ENCODE data around the gene NRXN2.

The NRXN2 gene

GRCh38 chr11:64723117-64723906 lies at the start of gene NRXN2:
NRXN2 (minus strand) TSS chr11:64723197; CDS start chr11:64713699, 9,498 bp downstream.
- DNase-seq, result peak; percentile 93

GRCh38 chr11:64772303-64773018 lies 49.5 kb upstream of the NRXN2 start:
- DNase-seq, result no peak

- no peak for DNase-seq
Observed at GRCh38 chr11:64771861-64772260, 48.9 kb upstream of the NRXN2 start.

GRCh38 chr11:64770120-64770519 lies 47.1 kb upstream of the NRXN2 start:
- DNase-seq, result no peak

- DNase-seq, result no peak
Observed at GRCh38 chr11:64769283-64769682, 46.3 kb upstream of the NRXN2 start.

- DNase-seq, result no peak
Observed at GRCh38 chr11:64768300-64768694, 45.3 kb upstream of the NRXN2 start.

- DNase-seq, result peak; percentile 95
Observed at GRCh38 chr11:64767344-64768299, 44.6 kb upstream of the NRXN2 start.

GRCh38 chr11:64766881-64767280 lies 43.9 kb upstream of the NRXN2 start:
- no peak for DNase-seq

GRCh38 chr11:64765851-64766665 lies 43.1 kb upstream of the NRXN2 start:
- DNase-seq, result no peak

- DNase-seq, result no peak
Observed at GRCh38 chr11:64765291-64765850, 42.4 kb upstream of the NRXN2 start.

- no peak for DNase-seq
Observed at GRCh38 chr11:64764753-64765152, 41.8 kb upstream of the NRXN2 start.

- no peak for DNase-seq
Observed at GRCh38 chr11:64764040-64764611, 41.1 kb upstream of the NRXN2 start.

- DNase-seq, result no peak
Observed at GRCh38 chr11:64763526-64764039, 40.6 kb upstream of the NRXN2 start.

GRCh38 chr11:64762674-64763525 lies 39.9 kb upstream of the NRXN2 start:
- DNase-seq, result no peak

GRCh38 chr11:64762277-64762673 lies 39.3 kb upstream of the NRXN2 start:
- DNase-seq, result no peak

GRCh38 chr11:64760759-64761420 lies 37.9 kb upstream of the NRXN2 start:
- no peak for DNase-seq

GRCh38 chr11:64759722-64760719 lies 37.0 kb upstream of the NRXN2 start, which contains the start of gene PYGM:
PYGM (minus strand) TSS chr11:64759974; CDS start chr11:64759898, 76 bp downstream.
- no peak for DNase-seq

GRCh38 chr11:64759131-64759721 lies 36.2 kb upstream of the NRXN2 start:
- DNase-seq, result no peak

All from activated CD8-positive, alpha-beta memory T cell treated with anti-CD3 and anti-CD28 coated beads, Interleukin-2, amount 50 U/mL, for 48 hours (primary cell).